ENCODE measurements around the gene BCL2L15.

- TF ChIP-seq USF2 (IDR thresholded peaks at IDR 0.05; ENCODE audit: low read length), result no peak
- no peak for TF ChIP-seq E2F6 (IDR thresholded peaks at IDR 0.05)
- TF ChIP-seq MAFK (IDR thresholded peaks at IDR 0.05; ENCODE audit: low read depth, low read length), result no peak
- no peak for TF ChIP-seq CTCF (IDR thresholded peaks at IDR 0.05; ENCODE audit: control extremely low read depth in 1 of 3, insufficient read depth in 1 of 3, low read depth in 1 of 3, low read length in 3 of 3)
- no peak for TF ChIP-seq ZNF274 (IDR thresholded peaks at IDR 0.05; ENCODE audit: borderline replicate concordance, extremely low read depth, low read length)
- no peak for TF ChIP-seq SIX5 (IDR thresholded peaks at IDR 0.05; ENCODE audit: low read depth, low read length)
- no peak for TF ChIP-seq EP300 (IDR thresholded peaks at IDR 0.05; ENCODE audit: borderline replicate concordance in 1 of 2, low read depth in 2 of 2, low read length in 2 of 2)
- no peak for TF ChIP-seq BACH1 (IDR thresholded peaks at IDR 0.05; ENCODE audit: low read length)
- TF ChIP-seq EZH2 (IDR thresholded peaks at IDR 0.05; ENCODE audit: low read depth, low read length, severe bottlenecking), result no peak
- TF ChIP-seq BRCA1 (IDR thresholded peaks at IDR 0.05; ENCODE audit: low read depth, low read length), result no peak
Observed at GRCh38 chr1:113912594-113913311, 25.4 kb upstream of the BCL2L15 start.
